Measurements from ENCODE around the gene NUDT16L1.

Gene NUDT16L1

DNA sequence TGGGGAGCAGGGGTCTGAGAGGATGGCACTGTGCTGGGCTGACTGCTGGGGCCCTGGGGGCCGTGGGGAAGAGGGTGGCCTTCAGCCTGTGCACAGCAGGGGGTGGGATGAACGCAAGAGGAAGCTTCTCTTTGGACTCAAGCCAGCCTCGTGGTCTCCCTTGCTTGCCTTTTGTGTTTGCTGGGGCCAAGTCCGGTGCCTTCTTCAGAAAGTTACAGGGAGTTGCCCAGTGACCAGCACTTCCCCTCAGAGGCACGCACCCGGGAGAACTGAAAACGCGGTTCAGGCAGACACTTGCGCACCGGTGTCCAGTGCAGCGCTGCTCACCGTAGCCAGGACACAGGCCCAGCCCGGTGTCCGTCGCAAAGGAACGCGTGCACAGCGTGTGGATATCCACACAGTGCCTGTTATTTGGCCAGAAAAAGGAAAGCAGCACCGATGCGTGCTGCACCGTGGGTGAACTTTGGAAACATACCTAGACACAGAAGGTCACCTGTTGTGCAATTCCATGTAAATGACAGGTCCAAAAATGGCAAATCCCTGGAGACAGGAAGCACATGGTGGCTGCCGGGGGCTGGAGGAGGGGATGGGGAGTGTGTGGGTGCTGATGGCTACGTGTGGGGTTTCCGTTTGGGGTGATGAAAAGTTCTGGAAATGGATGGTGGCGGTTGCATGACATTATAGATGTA lies 29.4 kb upstream of the NUDT16L1 start:
- no peak for DNase-seq (ENCODE audit: extremely low read depth in 1 of 2, low read depth in 1 of 2)

- peak in 1 of 2 donors; percentile 37 for DNase-seq (ENCODE audit: extremely low read depth in 1 of 2, low read depth in 1 of 2)
Measured at GRCh38 chr16:4664538-4665418, 28.6 kb upstream of the NUDT16L1 start.

DNA sequence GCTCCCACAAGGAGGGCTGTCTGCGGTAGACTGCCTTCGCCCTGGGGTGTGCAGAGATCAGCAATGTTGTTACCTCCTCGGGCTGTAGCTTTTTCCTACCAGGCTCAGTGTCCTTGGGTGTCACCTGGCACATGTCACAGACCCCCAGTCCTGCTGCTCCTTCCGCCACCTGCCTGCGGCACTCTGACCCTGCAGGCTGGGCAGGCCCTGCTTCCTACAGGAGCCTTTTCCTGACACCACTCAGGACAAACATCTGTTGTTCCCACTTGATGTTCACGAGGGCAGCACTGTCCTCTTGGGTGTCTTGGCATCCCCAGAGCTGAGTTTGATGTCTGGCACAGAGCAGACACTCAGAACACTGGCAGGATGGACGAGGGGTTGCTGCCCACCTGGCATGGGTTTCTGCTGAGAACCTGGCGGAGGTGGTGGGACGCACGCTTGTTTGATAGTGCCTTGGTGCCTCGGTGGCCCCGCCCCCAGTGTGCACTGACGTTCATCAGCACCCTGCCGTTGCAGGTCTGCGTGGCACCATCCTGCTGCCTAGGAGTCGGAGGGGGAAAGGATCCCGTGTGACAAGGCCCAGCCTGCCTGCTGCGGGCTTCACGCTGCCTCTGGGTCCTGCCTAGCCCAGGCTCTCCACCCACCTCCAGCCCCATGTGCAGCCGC lies 26.7 kb upstream of the NUDT16L1 start:
- no peak for DNase-seq (ENCODE audit: extremely low read depth in 1 of 2, low read depth in 1 of 2)

GRCh38 chr16:4667203-4667963 lies 26.0 kb upstream of the NUDT16L1 start:
- DNase-seq (ENCODE audit: extremely low read depth in 1 of 2, low read depth in 1 of 2) = no peak

DNA sequence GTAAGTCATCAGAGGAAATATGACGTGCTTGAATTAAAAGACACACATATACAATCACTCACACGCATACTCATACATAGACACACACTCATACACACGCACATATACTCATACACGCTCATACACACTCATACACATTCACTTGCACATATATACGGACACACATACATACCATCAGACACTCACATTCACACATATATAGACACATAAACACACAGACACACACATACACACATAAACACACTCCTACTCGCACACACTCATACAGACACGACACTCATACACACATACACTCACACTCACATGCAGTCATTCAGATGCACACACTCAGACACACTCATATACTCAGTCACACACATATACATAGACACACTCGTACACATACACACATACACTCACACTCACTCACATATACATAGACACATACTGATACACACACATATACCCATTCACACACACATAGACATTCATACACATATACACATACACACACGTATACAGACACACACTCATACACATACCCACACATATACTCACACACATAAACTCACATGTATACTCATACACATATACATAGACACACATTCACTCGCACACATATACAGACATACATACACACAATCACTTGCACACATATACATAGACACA lies 24.9 kb upstream of the NUDT16L1 start:
- no peak for DNase-seq (ENCODE audit: extremely low read depth in 1 of 2, low read depth in 1 of 2)

- DNase-seq (ENCODE audit: extremely low read depth in 1 of 2, low read depth in 1 of 2) = no peak
Measured at GRCh38 chr16:4673387-4674046, 19.8 kb upstream of the NUDT16L1 start.

GRCh38 chr16:4674926-4675530 lies 18.3 kb upstream of the NUDT16L1 start:
- no peak for DNase-seq (ENCODE audit: extremely low read depth in 1 of 2, low read depth in 1 of 2)

GRCh38 chr16:4675864-4676786 lies 17.2 kb upstream of the NUDT16L1 start:
- DNase-seq (ENCODE audit: extremely low read depth in 1 of 2, low read depth in 1 of 2) = peak in 1 of 2 donors; percentile 81

GRCh38 chr16:4676831-4677230 lies 16.5 kb upstream of the NUDT16L1 start:
- DNase-seq (ENCODE audit: extremely low read depth in 1 of 2, low read depth in 1 of 2) = no peak

- DNase-seq (ENCODE audit: extremely low read depth in 1 of 2, low read depth in 1 of 2) = no peak
Measured at GRCh38 chr16:4677390-4677789, 16.0 kb upstream of the NUDT16L1 start.

- no peak for DNase-seq (ENCODE audit: extremely low read depth in 1 of 2, low read depth in 1 of 2)
Measured at GRCh38 chr16:4677994-4678393, 15.4 kb upstream of the NUDT16L1 start.

GRCh38 chr16:4678596-4678995 lies 14.8 kb upstream of the NUDT16L1 start:
- no peak for DNase-seq (ENCODE audit: extremely low read depth in 1 of 2, low read depth in 1 of 2)

DNA sequence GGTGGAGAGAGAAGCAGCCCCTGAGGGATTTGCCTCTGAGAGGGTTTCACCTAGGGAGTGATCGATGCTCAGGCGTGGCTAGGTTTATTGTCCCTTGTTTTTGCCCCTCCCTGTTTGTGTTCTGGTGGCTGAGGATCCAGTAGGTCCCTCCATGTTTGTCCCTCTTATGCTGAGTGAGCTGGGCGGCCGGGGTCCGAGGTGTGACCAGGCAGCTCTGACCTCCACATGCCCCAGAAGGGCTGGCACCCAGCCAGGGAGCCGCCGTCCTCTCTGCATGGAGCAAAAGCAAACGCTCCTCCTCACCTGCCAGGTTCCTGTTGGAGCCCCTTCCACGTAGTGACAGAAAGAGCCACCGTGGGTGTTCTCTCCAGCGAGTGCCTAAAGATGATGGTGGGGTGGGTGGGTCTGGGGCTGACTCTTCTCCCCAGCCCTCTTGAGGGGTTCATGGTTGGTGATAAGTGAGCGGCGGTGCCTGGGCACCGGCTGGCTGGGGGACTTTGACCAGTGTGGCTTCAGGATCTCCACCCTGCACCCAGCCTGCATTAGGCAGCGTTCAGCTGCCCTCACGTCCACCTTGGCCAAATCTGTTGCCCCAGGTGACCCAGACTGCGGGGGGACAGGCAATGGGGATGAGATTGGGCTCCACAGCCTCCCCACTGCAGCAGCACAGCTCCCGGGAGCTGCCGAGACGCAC lies 14.1 kb upstream of the NUDT16L1 start:
- no peak for DNase-seq (ENCODE audit: extremely low read depth in 1 of 2, low read depth in 1 of 2)

GRCh38 chr16:4679850-4680636 lies 13.3 kb upstream of the NUDT16L1 start:
- DNase-seq (ENCODE audit: extremely low read depth in 1 of 2, low read depth in 1 of 2) = no peak

- DNase-seq (ENCODE audit: extremely low read depth in 1 of 2, low read depth in 1 of 2) = no peak
Measured at GRCh38 chr16:4680673-4681470, 12.5 kb upstream of the NUDT16L1 start.

- DNase-seq (ENCODE audit: extremely low read depth in 1 of 2, low read depth in 1 of 2) = no peak
Measured at GRCh38 chr16:4681471-4682083, 11.8 kb upstream of the NUDT16L1 start.
